GM06990 (cell line): ENCODE data around the gene NKX2-3.

Experiments used
- DNase-seq: peaks from one replicate; pipeline ENCODE4 v3.0.0-alpha.2; 2011; ENCODE audit not compliant: insufficient read length; ENCODE audit errors: extremely low read depth
- H3K27me3 ChIP-seq: replicated peaks from 2 replicates; pipeline ENCODE4 v1.6.0; 2011; ENCODE audit warnings: low read length; ENCODE audit not compliant: control insufficient read depth, insufficient read depth
- H3K36me3 ChIP-seq: 2 replicates; pipeline ENCODE4 v1.5.1; 2011; ENCODE audit warnings: low read length; ENCODE audit not compliant: control insufficient read depth, insufficient read depth
- H3K4me3 ChIP-seq: replicated peaks from 2 replicates; pipeline ENCODE4 v1.5.1; 2011; ENCODE audit warnings: low read depth, mild to moderate bottlenecking, control low read depth, low read length
- TF ChIP-seq, protein P1 (sequence below): IDR thresholded peaks from 2 replicates; pipeline ENCODE4 v1.5.1; 2011; ENCODE audit warnings: low read length, control low read depth, mild to moderate bottlenecking, inconsistent platforms; ENCODE audit not compliant: insufficient read depth, poor library complexity, severe bottlenecking

NKX2-3 gene

GRCh38 chr10:99533496-99534449, 1.0 kb downstream of the NKX2-3 start:
- TF ChIP-seq, protein P1, sequence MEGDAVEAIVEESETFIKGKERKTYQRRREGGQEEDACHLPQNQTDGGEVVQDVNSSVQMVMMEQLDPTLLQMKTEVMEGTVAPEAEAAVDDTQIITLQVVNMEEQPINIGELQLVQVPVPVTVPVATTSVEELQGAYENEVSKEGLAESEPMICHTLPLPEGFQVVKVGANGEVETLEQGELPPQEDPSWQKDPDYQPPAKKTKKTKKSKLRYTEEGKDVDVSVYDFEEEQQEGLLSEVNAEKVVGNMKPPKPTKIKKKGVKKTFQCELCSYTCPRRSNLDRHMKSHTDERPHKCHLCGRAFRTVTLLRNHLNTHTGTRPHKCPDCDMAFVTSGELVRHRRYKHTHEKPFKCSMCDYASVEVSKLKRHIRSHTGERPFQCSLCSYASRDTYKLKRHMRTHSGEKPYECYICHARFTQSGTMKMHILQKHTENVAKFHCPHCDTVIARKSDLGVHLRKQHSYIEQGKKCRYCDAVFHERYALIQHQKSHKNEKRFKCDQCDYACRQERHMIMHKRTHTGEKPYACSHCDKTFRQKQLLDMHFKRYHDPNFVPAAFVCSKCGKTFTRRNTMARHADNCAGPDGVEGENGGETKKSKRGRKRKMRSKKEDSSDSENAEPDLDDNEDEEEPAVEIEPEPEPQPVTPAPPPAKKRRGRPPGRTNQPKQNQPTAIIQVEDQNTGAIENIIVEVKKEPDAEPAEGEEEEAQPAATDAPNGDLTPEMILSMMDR = no peak
- Histone ChIP-seq H3K4me3 (no peak overlapping the region), H3K27me3 (peaks cover 14% of the 10 kb centered on the region), H3K36me3 (no peaks in the 10 kb centered on the region)
- DNase-seq = no peak

DNA sequence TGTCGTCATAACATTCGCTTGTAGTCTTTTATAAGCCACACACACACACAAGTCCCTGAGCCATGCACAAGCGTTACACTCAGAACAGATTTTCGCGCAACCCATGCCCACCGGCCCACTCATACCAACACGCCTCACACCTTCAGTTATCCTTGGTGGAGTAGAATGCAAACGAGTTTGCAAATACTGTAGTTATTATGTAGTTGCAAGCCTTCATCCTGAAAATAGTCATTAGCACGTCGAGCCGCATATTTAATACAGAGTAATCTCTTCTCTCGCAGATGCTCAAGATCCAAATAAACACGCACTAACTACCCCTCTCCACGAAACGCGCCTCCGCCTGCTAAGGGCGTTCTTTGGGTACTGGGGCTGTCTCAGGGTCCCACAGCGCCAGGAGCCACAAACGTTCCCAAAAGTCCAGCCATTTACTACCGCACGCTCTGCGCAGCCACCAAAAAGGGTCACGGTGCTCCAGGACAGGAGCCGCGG, 1.8 kb downstream of the NKX2-3 start:
- H3K27me3 ChIP-seq = peaks cover 19% of the 10 kb centered on the region
- TF ChIP-seq, protein P1 = no peak
- H3K36me3 ChIP-seq = no peaks in the 10 kb centered on the region
- no peak overlapping the region for H3K4me3 ChIP-seq
- DNase-seq = no peak

DNA sequence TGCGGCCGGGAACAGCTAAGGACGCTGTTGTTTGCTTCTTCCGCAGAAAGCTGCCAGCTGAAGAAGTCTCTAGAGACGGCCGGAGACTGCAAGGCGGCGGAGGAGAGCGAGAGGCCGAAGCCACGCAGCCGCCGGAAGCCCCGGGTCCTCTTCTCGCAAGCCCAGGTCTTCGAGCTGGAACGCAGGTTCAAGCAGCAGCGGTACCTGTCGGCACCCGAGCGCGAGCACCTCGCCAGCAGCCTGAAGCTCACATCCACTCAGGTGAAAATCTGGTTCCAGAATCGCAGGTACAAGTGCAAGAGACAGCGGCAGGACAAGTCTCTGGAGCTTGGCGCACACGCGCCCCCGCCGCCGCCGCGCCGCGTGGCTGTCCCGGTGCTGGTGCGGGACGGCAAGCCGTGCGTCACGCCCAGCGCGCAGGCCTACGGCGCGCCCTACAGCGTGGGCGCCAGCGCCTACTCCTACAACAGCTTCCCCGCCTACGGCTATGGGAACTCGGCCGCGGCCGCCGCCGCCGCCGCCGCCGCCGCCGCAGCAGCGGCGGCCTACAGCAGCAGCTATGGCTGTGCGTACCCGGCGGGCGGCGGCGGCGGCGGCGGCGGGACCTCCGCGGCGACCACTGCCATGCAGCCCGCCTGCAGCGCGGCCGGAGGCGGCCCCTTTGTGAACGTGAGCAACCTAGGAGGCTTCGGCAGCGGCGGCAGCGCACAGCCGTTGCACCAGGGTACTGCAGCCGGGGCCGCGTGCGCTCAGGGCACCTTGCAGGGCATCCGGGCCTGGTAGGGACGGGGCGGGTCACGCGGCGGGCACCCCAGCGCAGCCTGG, 2.4 kb downstream of the NKX2-3 start:
- Histone ChIP-seq H3K4me3 (peak overlapping the region; percentile 18; the same call in 1 of the 2 replicates), H3K36me3 (no peaks in the 10 kb centered on the region), H3K27me3 (peaks cover 16% of the 10 kb centered on the region)
- TF ChIP-seq, protein P1 = no peak
- peak; percentile 50 for DNase-seq

GRCh38 chr10:99535764-99536337, 3.1 kb downstream of the NKX2-3 start:
- no peak for DNase-seq
- Histone ChIP-seq H3K27me3 (peaks cover 16% of the 10 kb centered on the region), H3K4me3 (no peak overlapping the region; the same call in 1 of the 2 replicates), H3K36me3 (no peaks in the 10 kb centered on the region)
- TF ChIP-seq, protein P1 = no peak

GRCh38 chr10:99536338-99537085, 3.8 kb downstream of the NKX2-3 start:
- TF ChIP-seq, protein P1 = no peak
- no peak for DNase-seq
- Histone ChIP-seq H3K4me3 (no peak overlapping the region; the same call in 1 of the 2 replicates), H3K36me3 (no peaks in the 10 kb centered on the region), H3K27me3 (peaks cover 16% of the 10 kb centered on the region)
